HL-60 (cell line): ENCODE measurements around the gene SMARCA4.

Experiments used
- CTCF ChIP-seq: IDR thresholded peaks from one replicate; pipeline ENCODE4 v1.5.1; 2011; ENCODE audit warnings: low read length, control low read depth, inconsistent platforms; ENCODE audit not compliant: insufficient read depth
- GABPA ChIP-seq: IDR thresholded peaks from 2 replicates; pipeline ENCODE4 v1.6.1; 2012; ENCODE audit warnings: low read depth
- POLR2AphosphoS5 ChIP-seq: IDR thresholded peaks from 2 replicates; pipeline ENCODE4 v1.6.1; 2012; ENCODE audit warnings: low read depth
- REST ChIP-seq: IDR thresholded peaks from 2 replicates; pipeline ENCODE4 v1.6.1; 2012; ENCODE audit warnings: low read depth; ENCODE audit not compliant: insufficient replicate concordance

GRCh38 chr19:11100049-11100448 lies 139.2 kb downstream of the SMARCA4 start:
- TF ChIP-seq CTCF: no peak
- no peak for TF ChIP-seq POLR2AphosphoS5
- no peak for TF ChIP-seq GABPA
- TF ChIP-seq REST: no peak
